Thyroid gland (tissue), 4 donors: ENCODE data around the gene RPN1.

Experiments
- POLR2A ChIP-seq, 2 donors: fragments of 450-650 bp; IDR thresholded peaks; one replicate each; pipeline ENCODE4 v1.6.1; 2017; ENCODE audit warnings: antibody characterized with exemption in 2 of 2, mild to moderate bottlenecking in 2 of 2, moderate library complexity in 1 of 2
- TF ChIP-seq, protein P1 (sequence below), 6 experiments: fragments of 200-600 bp in 3 of 6; fragments of 450-650 bp in 3 of 6; sonication (generic) in 3 of 6; IDR thresholded peaks; one replicate each; pipeline ENCODE4 v1.5.1; 2016 to 2019; ENCODE audit warnings: antibody characterized with exemption in 6 of 6, mild to moderate bottlenecking in 2 of 6, inconsistent platforms in 1 of 6, moderate library complexity in 1 of 6

DNA sequence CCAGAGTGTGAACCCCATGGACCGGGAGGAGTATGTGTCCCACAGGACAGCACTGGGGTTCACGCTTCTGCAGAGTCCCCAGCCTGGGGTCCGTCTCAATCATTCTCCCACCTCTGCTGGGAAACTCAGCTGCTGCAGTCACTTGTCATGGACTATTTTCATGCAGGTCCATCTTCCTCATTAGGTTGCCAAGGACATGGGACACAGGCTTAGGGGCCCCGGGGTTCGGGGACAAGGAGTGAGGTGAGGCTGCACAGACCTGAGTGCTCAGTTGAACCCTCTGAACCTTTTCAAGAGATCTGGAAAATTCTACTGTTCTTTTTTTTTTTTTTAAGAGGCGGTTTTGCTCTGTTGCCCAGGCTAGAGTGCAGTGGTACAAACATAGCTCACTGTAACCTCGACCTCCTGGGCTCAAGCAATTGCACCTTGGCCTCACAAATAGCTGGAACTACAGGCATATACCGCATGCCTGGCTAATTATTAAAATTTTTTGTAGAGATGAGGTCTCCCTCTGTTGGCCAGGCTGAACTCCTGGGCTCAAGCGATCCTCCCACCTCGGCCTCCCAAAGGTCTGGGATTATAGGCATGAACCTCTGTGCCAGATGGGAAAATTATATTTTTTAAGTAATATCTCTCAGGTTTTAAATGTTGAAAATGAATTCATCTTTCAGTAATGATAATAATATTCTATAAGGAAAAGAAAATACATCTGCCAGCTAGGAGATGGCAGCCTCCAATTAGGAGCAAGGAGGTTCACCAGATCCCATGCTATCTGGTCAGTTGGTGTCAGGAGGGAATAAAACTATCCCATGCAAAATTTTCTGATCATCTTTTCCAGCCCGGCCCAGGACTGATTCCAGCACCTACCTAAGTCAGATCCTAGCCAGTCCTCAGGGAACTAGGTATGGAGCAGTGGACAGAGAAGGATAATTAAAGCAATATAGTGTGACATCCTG, 45.2 kb downstream of the RPN1 start:
- TF ChIP-seq, protein P1, sequence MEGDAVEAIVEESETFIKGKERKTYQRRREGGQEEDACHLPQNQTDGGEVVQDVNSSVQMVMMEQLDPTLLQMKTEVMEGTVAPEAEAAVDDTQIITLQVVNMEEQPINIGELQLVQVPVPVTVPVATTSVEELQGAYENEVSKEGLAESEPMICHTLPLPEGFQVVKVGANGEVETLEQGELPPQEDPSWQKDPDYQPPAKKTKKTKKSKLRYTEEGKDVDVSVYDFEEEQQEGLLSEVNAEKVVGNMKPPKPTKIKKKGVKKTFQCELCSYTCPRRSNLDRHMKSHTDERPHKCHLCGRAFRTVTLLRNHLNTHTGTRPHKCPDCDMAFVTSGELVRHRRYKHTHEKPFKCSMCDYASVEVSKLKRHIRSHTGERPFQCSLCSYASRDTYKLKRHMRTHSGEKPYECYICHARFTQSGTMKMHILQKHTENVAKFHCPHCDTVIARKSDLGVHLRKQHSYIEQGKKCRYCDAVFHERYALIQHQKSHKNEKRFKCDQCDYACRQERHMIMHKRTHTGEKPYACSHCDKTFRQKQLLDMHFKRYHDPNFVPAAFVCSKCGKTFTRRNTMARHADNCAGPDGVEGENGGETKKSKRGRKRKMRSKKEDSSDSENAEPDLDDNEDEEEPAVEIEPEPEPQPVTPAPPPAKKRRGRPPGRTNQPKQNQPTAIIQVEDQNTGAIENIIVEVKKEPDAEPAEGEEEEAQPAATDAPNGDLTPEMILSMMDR (IDR thresholded peaks at IDR 0.05) = no peak
- TF ChIP-seq POLR2A (IDR thresholded peaks at IDR 0.05) = no peak
